Progenitor cell of endocrine pancreas (in vitro differentiated cells): ENCODE data around the gene JPH3. TPM values are rescaled to one million over a fixed set of nuclear protein-coding genes. Genes with fewer than 3 reads are reported as not detected.
A peak's percentile ranks its signal among the peaks of the same experiment; 100 is the strongest.

ENCODE experiments used
- DNase-seq: peaks from one replicate; pipeline ENCODE4 v3.0.0; 2021; ENCODE audit warnings: low spot score; ENCODE audit not compliant: unreplicated experiment
- H3K27ac Mint-ChIP-seq: 2 replicates; pipeline ENCODE4 v1.8.0; 2021; ENCODE audit warnings: mild to moderate bottlenecking, moderate library complexity, mixed read lengths
- H3K27me3 Mint-ChIP-seq: 2 replicates; pipeline ENCODE4 v1.8.0; 2021; ENCODE audit warnings: mixed read lengths
- H3K36me3 Mint-ChIP-seq: 2 replicates; pipeline ENCODE4 v1.8.0; 2022; ENCODE audit warnings: mixed read lengths; ENCODE audit not compliant: insufficient read depth
- H3K4me1 Mint-ChIP-seq: 2 replicates; pipeline ENCODE4 v1.8.0; 2021; ENCODE audit warnings: low read depth, mixed read lengths
- H3K4me3 Mint-ChIP-seq: 2 replicates; pipeline ENCODE4 v1.8.0; 2021; ENCODE audit warnings: low read depth, mild to moderate bottlenecking, moderate library complexity, mixed read lengths
- H3K9me3 Mint-ChIP-seq: 2 replicates; pipeline ENCODE4 v1.8.0; 2021; ENCODE audit warnings: low read depth, mixed read lengths
- CTCF ChIP-seq: fragments of 200-600 bp; sonication (generic); IDR thresholded peaks from one replicate; pipeline ENCODE4 v1.5.0; 2021; ENCODE audit warnings: antibody characterized with exemption, mild to moderate bottlenecking; ENCODE audit not compliant: unreplicated experiment
- total RNA-seq: library from RNA; stranded (reverse); gene quantifications from 2 replicates; pipeline ENCODE4 v1.2.1, GENCODE V29; 2021

Gene JPH3
- total RNA-seq, 1 donor from 2014 or later: 26.4 TPM

DNA sequence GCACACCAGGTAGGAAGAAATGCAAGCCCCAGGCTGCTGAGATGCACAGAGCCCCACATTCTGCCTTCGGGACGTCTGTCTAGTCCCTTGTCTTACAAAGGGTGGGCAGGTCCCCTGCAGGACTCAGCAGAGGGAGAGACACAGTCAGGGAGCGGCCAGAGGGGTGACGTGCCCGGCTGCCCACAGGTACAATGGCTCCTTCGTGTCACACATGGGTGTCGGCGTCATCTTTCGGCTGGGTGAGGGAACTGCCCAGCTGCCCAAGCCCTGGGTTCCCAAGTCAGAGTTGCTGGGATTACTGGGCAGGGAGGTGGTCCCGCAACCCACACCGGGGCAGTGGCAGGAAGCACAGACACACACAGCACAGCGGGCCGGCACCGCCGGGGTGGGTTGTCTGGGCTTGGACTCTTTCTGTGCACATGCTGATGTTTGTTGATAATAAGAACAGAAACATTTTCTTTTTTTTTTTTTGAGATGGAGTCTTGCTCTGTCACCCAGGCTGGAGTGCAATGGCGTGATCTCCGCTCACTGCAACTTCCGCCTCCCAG is 80.6 kb downstream of the JPH3 start:
- no peak overlapping the region for H3K4me3 Mint-ChIP-seq
- H3K36me3 Mint-ChIP-seq: no peaks in the 10 kb centered on the region
- H3K9me3 Mint-ChIP-seq: no peaks in the 10 kb centered on the region
- DNase-seq: no peak
- no peaks in the 10 kb centered on the region for H3K4me1 Mint-ChIP-seq
- H3K27me3 Mint-ChIP-seq: no peaks in the 10 kb centered on the region
- no peak overlapping the region for H3K27ac Mint-ChIP-seq
- TF ChIP-seq CTCF: no peak

DNA sequence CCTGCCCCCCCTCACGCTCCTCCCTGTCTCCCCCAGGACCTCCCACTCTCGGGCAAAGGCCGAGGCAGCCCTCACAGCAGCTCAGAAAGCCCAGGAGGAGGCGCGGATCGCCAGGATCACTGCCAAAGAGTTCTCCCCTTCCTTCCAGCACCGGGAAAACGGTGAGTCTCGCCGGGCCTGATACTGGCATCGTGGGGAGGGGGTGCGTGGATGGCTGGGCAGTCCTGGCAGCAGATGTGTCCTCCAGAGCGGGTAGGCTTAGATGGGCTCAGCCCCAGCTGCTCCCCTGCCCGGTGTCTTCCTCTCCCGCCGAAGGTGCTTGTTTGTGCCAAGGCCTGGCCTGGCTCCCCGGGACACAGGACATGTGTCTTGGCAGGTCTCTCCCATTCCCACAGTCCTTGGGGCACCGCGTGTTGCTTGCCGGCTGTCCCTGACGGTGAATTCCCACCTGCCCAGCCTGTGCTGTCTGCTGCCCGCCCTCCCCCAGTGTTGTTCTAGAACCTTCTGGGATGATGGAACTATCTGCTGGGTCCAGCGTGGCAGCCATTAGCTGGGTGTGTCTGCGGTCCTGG is 81.9 kb downstream of the JPH3 start:
- no peaks in the 10 kb centered on the region for H3K9me3 Mint-ChIP-seq
- TF ChIP-seq CTCF: no peak
- H3K36me3 Mint-ChIP-seq: no peaks in the 10 kb centered on the region
- no peak overlapping the region for H3K4me3 Mint-ChIP-seq
- peak overlapping the region; percentile 16 for H3K27ac Mint-ChIP-seq
- H3K4me1 Mint-ChIP-seq: no peaks in the 10 kb centered on the region
- H3K27me3 Mint-ChIP-seq: no peaks in the 10 kb centered on the region
- DNase-seq: no peak

DNA sequence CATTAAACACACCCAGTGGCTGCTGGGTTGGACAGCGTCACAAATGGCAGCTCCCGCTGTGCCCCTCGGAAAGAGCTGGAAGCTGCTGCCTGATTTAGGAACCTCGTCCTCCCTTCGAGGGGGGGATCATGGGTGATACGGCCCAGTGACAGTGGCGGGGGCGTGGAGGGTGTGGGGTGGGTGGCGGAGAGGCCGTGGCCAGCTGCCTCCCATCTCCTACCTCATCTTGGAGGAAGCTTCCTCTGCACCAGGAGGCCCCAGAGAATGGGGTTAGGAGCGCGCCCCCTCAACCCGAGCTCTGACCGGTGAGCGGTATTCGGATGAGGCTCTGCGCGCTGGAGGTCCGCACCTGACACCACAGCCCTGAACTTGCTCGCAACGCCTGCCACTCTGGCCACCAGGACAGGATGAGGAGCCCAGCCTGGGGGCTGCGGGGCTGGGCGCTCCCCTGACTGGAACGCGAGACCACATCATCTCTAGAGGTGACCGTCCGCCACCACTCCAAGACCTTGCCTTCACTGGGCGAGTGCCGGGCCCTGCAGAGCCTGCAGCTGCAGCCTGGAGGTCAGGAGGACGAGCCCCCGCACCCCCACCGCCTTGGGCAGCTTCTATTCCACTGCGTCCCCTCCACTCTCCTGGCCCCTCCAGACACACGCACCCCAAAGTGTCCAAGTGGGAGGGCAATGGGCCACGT is 82.5 kb downstream of the JPH3 start:
- no peak for DNase-seq
- H3K27ac Mint-ChIP-seq: peak overlapping the region; percentile 16
- TF ChIP-seq CTCF: no peak
- H3K4me3 Mint-ChIP-seq: no peak overlapping the region
- no peaks in the 10 kb centered on the region for H3K36me3 Mint-ChIP-seq
- no peaks in the 10 kb centered on the region for H3K27me3 Mint-ChIP-seq
- no peaks in the 10 kb centered on the region for H3K9me3 Mint-ChIP-seq
- no peaks in the 10 kb centered on the region for H3K4me1 Mint-ChIP-seq

DNA sequence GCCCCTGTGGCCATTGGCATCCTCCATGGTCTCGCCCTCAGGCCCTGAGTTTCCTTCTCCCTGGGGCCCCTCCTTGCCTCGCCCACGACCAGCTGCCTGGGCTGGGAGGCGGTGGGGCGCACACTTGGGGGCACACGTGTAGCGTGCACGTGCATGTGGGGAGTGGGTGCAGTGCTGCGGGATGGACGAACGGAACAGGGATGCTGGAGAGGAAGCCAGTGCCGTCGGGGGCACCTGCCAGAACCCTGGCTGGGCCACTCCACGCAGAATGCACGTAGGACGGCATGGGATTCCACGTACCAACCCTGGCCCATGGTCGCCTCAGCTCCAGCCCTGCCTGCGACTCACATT is 83.1 kb downstream of the JPH3 start:
- Mint-ChIP-seq H3K27me3 (no peaks in the 10 kb centered on the region), H3K36me3 (no peaks in the 10 kb centered on the region), H3K9me3 (no peaks in the 10 kb centered on the region), H3K27ac (no peak overlapping the region), H3K4me1 (no peaks in the 10 kb centered on the region), H3K4me3 (no peak overlapping the region)
- no peak for TF ChIP-seq CTCF
- no peak for DNase-seq

- TF ChIP-seq CTCF: no peak
- H3K4me1 Mint-ChIP-seq: no peaks in the 10 kb centered on the region
- no peak for DNase-seq
- no peak overlapping the region for H3K27ac Mint-ChIP-seq
- no peak overlapping the region for H3K4me3 Mint-ChIP-seq
- no peaks in the 10 kb centered on the region for H3K27me3 Mint-ChIP-seq
- H3K9me3 Mint-ChIP-seq: no peaks in the 10 kb centered on the region
- no peaks in the 10 kb centered on the region for H3K36me3 Mint-ChIP-seq
These were observed 83.5 kb downstream of the JPH3 start for GRCh38 chr16:87685766-87686165.
